ENCODE measurements around the gene CHODL. TPM values are rescaled to one million over a fixed set of nuclear protein-coding genes. Genes with fewer than 3 reads are reported as not detected.

Gene CHODL
- total RNA-seq, 2 experiments from 2014 or later: not detected

GRCh38 chr21:18253221-18253620 lies 8.6 kb downstream of the CHODL start:
- ChIA-PET POLR2A (no interaction called here), CTCF (no interaction called here)
- H3K27me3 Mint-ChIP-seq: no peaks in the 10 kb centered on the region
- DNase-seq: no peak
- intact Hi-C loops (cut with micrococcal nuclease): no loop called here
- no peaks in the 10 kb centered on the region for H3K36me3 Mint-ChIP-seq
- no peaks in the 10 kb centered on the region for H3K4me1 Mint-ChIP-seq (ENCODE audit: low read depth)
- H3K27ac Mint-ChIP-seq: no peak overlapping the region
- H3K4me3 Mint-ChIP-seq: no peak overlapping the region
- no peaks in the 10 kb centered on the region for H3K9me3 Mint-ChIP-seq

- Mint-ChIP-seq H3K9me3 (no peaks in the 10 kb centered on the region), H3K27ac (no peak overlapping the region), H3K27me3 (no peaks in the 10 kb centered on the region), H3K36me3 (no peaks in the 10 kb centered on the region), H3K4me3 (no peak overlapping the region), H3K4me1 (ENCODE audit: low read depth) (no peaks in the 10 kb centered on the region)
- POLR2A ChIA-PET: no interaction called here
- no peak for DNase-seq
- CTCF ChIA-PET: no interaction called here
- intact Hi-C loops (cut with micrococcal nuclease): no loop called here
Measured at GRCh38 chr21:18253799-18254198, 9.2 kb downstream of the CHODL start.

- no peaks in the 10 kb centered on the region for H3K36me3 Mint-ChIP-seq
- H3K27ac Mint-ChIP-seq: no peak overlapping the region
- H3K4me3 Mint-ChIP-seq: no peak overlapping the region
- DNase-seq: no peak
- H3K9me3 Mint-ChIP-seq: peaks cover 2% of the 10 kb centered on the region
- intact Hi-C loops (cut with micrococcal nuclease): no loop called here
- no peaks in the 10 kb centered on the region for H3K4me1 Mint-ChIP-seq (ENCODE audit: low read depth)
- CTCF ChIA-PET: no interaction called here
- POLR2A ChIA-PET: no interaction called here
- H3K27me3 Mint-ChIP-seq: no peaks in the 10 kb centered on the region
Measured at GRCh38 chr21:18265944-18266343, 21.3 kb downstream of the CHODL start.

GRCh38 chr21:18267496-18267895 lies 22.9 kb downstream of the CHODL start:
- Mint-ChIP-seq H3K9me3 (peaks cover 2% of the 10 kb centered on the region), H3K27ac (no peak overlapping the region), H3K4me1 (ENCODE audit: low read depth) (no peaks in the 10 kb centered on the region), H3K4me3 (no peak overlapping the region), H3K36me3 (no peaks in the 10 kb centered on the region), H3K27me3 (no peaks in the 10 kb centered on the region)
- ChIA-PET POLR2A (no interaction called here), CTCF (interaction anchor here (0.6 kb wide), 1 partner anchor 84 kb away, joined by 3 read pairs; no protein-coding TSS in a partner anchor)
- DNase-seq: no peak
- intact Hi-C loops (cut with micrococcal nuclease): no loop called here

- Mint-ChIP-seq H3K36me3 (no peaks in the 10 kb centered on the region), H3K9me3 (peaks cover 2% of the 10 kb centered on the region), H3K4me3 (no peak overlapping the region), H3K27ac (no peak overlapping the region), H3K4me1 (ENCODE audit: low read depth) (no peaks in the 10 kb centered on the region), H3K27me3 (no peaks in the 10 kb centered on the region)
- ChIA-PET POLR2A (no interaction called here), CTCF (no interaction called here)
- no peak for DNase-seq
- intact Hi-C loops (cut with micrococcal nuclease): no loop called here
Measured at GRCh38 chr21:18268906-18269305, 24.3 kb downstream of the CHODL start.

GRCh38 chr21:18269856-18270255 lies 25.2 kb downstream of the CHODL start:
- Mint-ChIP-seq H3K4me3 (no peak overlapping the region), H3K9me3 (peaks cover 2% of the 10 kb centered on the region), H3K4me1 (ENCODE audit: low read depth) (no peaks in the 10 kb centered on the region), H3K27ac (no peak overlapping the region), H3K36me3 (no peaks in the 10 kb centered on the region), H3K27me3 (no peaks in the 10 kb centered on the region)
- intact Hi-C loops (cut with micrococcal nuclease): no loop called here
- no peak for DNase-seq
- CTCF ChIA-PET: no interaction called here
- POLR2A ChIA-PET: no interaction called here

- H3K27me3 Mint-ChIP-seq: no peaks in the 10 kb centered on the region
- ChIA-PET POLR2A (no interaction called here), CTCF (no interaction called here)
- H3K4me1 Mint-ChIP-seq (ENCODE audit: low read depth): no peaks in the 10 kb centered on the region
- no peak for DNase-seq
- H3K4me3 Mint-ChIP-seq: no peak overlapping the region
- no peaks in the 10 kb centered on the region for H3K36me3 Mint-ChIP-seq
- peaks cover under 1% of the 10 kb centered on the region for H3K9me3 Mint-ChIP-seq
- intact Hi-C loops (cut with micrococcal nuclease): no loop called here
- H3K27ac Mint-ChIP-seq: no peak overlapping the region
Measured at GRCh38 chr21:18273400-18273799, 28.8 kb downstream of the CHODL start.

- ChIA-PET CTCF (no interaction called here), POLR2A (no interaction called here)
- Mint-ChIP-seq H3K27ac (no peak overlapping the region), H3K36me3 (no peaks in the 10 kb centered on the region), H3K9me3 (no peaks in the 10 kb centered on the region), H3K27me3 (no peaks in the 10 kb centered on the region), H3K4me1 (ENCODE audit: low read depth) (no peaks in the 10 kb centered on the region), H3K4me3 (no peak overlapping the region)
- no peak for DNase-seq
- intact Hi-C loops (cut with micrococcal nuclease): no loop called here
Measured at GRCh38 chr21:18274370-18274769, 29.7 kb downstream of the CHODL start.

- no peak overlapping the region for H3K27ac Mint-ChIP-seq
- H3K9me3 Mint-ChIP-seq: no peaks in the 10 kb centered on the region
- no peak overlapping the region for H3K4me3 Mint-ChIP-seq
- H3K4me1 Mint-ChIP-seq (ENCODE audit: low read depth): no peaks in the 10 kb centered on the region
- H3K36me3 Mint-ChIP-seq: no peaks in the 10 kb centered on the region
- DNase-seq: no peak
- ChIA-PET POLR2A (no interaction called here), CTCF (no interaction called here)
- intact Hi-C loops (cut with micrococcal nuclease): no loop called here
- no peaks in the 10 kb centered on the region for H3K27me3 Mint-ChIP-seq
Measured at GRCh38 chr21:18275781-18276180, 31.1 kb downstream of the CHODL start.

GRCh38 chr21:18285379-18285778 lies 40.7 kb downstream of the CHODL start:
- Mint-ChIP-seq H3K36me3 (no peaks in the 10 kb centered on the region), H3K4me1 (ENCODE audit: low read depth) (no peaks in the 10 kb centered on the region), H3K9me3 (no peaks in the 10 kb centered on the region), H3K27me3 (no peaks in the 10 kb centered on the region), H3K4me3 (no peak overlapping the region), H3K27ac (no peak overlapping the region)
- no peak for DNase-seq
- CTCF ChIA-PET: no interaction called here
- intact Hi-C loops (cut with micrococcal nuclease): no loop called here
- POLR2A ChIA-PET: no interaction called here

GRCh38 chr21:18289876-18290275 lies 45.2 kb downstream of the CHODL start:
- H3K36me3 Mint-ChIP-seq: no peaks in the 10 kb centered on the region
- no peaks in the 10 kb centered on the region for H3K4me1 Mint-ChIP-seq (ENCODE audit: low read depth)
- POLR2A ChIA-PET: no interaction called here
- no peaks in the 10 kb centered on the region for H3K27me3 Mint-ChIP-seq
- CTCF ChIA-PET: no interaction called here
- no peaks in the 10 kb centered on the region for H3K9me3 Mint-ChIP-seq
- intact Hi-C loops (cut with micrococcal nuclease): no loop called here
- H3K27ac Mint-ChIP-seq: no peak overlapping the region
- H3K4me3 Mint-ChIP-seq: no peak overlapping the region
- no peak for DNase-seq

GRCh38 chr21:18294100-18294499 lies 49.5 kb downstream of the CHODL start:
- Mint-ChIP-seq H3K27ac (no peak overlapping the region), H3K36me3 (no peaks in the 10 kb centered on the region), H3K27me3 (no peaks in the 10 kb centered on the region), H3K9me3 (no peaks in the 10 kb centered on the region), H3K4me3 (no peak overlapping the region), H3K4me1 (ENCODE audit: low read depth) (no peaks in the 10 kb centered on the region)
- intact Hi-C loops (cut with micrococcal nuclease): no loop called here
- ChIA-PET CTCF (no interaction called here), POLR2A (no interaction called here)
- no peak for DNase-seq

GRCh38 chr21:18298228-18298627 lies 53.6 kb downstream of the CHODL start:
- no peak for DNase-seq
- POLR2A ChIA-PET: no interaction called here
- H3K36me3 Mint-ChIP-seq: no peaks in the 10 kb centered on the region
- H3K4me3 Mint-ChIP-seq: no peak overlapping the region
- CTCF ChIA-PET: no interaction called here
- intact Hi-C loops (cut with micrococcal nuclease): no loop called here
- no peak overlapping the region for H3K27ac Mint-ChIP-seq
- H3K9me3 Mint-ChIP-seq: no peaks in the 10 kb centered on the region
- no peaks in the 10 kb centered on the region for H3K27me3 Mint-ChIP-seq
- no peaks in the 10 kb centered on the region for H3K4me1 Mint-ChIP-seq (ENCODE audit: low read depth)
